GM19463 (cell line): ENCODE measurements around the gene SLCO4C1.
"Not testable (repeated sequence)": the region's sequence is repeated elsewhere in the genome, so short reads cannot be mapped to it uniquely, and the experiment has no call there.

ENCODE experiments used
- ATAC-seq: cut with Tn5 transposase; IDR thresholded peaks from one replicate; pipeline ENCODE4 v1.9.1; 2021; ENCODE audit warnings: mild to moderate bottlenecking, moderate library complexity; ENCODE audit not compliant: unreplicated experiment

SLCO4C1 gene, protein sequence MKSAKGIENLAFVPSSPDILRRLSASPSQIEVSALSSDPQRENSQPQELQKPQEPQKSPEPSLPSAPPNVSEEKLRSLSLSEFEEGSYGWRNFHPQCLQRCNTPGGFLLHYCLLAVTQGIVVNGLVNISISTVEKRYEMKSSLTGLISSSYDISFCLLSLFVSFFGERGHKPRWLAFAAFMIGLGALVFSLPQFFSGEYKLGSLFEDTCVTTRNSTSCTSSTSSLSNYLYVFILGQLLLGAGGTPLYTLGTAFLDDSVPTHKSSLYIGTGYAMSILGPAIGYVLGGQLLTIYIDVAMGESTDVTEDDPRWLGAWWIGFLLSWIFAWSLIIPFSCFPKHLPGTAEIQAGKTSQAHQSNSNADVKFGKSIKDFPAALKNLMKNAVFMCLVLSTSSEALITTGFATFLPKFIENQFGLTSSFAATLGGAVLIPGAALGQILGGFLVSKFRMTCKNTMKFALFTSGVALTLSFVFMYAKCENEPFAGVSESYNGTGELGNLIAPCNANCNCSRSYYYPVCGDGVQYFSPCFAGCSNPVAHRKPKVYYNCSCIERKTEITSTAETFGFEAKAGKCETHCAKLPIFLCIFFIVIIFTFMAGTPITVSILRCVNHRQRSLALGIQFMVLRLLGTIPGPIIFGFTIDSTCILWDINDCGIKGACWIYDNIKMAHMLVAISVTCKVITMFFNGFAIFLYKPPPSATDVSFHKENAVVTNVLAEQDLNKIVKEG

DNA sequence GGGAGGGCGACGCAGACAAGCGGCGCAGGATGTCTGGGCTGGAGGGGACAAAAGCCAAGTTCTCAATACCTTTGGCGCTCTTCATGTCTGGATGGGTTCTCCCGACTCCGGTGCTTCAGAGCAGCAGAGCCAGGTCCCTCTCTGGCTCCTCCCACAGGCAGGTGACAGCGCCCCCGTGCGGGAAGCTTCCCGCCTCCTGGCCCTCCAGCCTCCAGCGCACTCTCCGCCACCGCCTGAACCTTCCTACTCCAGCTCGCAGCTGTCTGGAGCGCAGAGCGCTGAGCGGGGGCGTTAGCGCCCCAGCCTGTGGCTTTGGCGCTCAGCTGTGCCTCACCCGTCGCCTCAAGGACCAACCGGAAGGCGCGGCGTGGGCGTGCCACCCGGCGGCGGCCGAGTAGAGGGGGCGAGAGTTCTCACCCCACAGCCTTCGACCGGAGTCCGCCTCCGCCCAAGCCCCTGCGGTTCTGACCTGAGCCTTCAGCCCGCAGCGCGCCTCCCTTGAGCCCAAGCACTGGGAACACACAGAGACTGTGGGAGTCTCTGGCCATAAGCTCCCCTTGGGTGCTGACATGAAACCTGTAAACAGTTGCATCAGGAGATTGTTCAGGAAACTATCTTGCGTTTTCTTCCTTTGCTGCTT lies at the start of gene SLCO4C1:
TSS of gene SLCO4C1 (minus strand) at position 107 of the 640 bp plus-strand sequence. CDS start at position 85, 22 bp downstream.
- ATAC-seq: peak; percentile 96

DNA sequence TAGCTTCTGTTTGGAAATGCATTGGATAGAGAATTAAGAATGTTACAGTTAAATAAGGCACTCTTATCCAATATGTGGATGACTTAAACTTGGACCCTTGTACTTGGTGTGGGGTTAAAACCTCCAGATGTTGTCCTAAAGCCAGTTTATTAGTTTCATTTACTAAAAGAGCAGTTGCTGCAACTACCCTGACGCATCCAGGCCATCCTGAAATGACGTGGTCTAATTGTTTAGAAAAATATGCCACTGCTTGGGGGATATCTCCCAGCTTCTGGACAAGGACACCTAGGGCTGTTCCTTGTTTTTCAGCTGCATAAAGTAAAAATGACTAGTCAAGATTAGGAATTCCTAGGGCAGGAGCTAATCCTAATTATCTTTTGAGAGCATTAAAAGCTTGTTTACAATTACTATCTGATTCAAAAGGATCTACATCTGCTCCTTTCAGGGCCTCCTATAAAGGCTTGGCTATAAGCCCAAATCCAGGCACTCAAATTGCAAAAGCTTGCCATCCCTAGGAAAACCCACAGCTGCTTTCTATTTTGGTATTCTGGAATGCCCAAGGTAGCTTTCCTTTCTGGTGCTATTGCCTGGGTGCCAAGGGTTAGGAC lies 45.7 kb upstream of the SLCO4C1 start:
- no peak for ATAC-seq

DNA sequence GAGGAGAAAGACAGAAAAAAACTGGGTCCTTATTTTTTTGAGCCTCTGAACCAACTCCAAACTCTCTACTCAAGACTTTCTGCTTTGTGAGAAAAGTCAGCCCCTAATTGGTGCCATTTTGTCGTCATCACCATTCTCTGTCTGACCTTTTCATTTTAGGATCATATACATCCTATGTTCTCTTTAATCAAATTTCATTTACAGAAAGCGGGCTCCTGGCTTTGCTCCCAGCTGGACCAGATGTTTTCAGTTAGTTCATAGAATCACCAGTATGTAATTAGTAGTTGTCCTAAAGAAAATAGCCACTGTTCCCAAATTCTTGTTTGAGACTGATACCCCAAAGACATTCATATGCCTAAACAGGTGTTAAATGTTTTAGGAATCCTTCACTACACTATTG lies 28.6 kb upstream of the SLCO4C1 start:
- no peak for ATAC-seq

DNA sequence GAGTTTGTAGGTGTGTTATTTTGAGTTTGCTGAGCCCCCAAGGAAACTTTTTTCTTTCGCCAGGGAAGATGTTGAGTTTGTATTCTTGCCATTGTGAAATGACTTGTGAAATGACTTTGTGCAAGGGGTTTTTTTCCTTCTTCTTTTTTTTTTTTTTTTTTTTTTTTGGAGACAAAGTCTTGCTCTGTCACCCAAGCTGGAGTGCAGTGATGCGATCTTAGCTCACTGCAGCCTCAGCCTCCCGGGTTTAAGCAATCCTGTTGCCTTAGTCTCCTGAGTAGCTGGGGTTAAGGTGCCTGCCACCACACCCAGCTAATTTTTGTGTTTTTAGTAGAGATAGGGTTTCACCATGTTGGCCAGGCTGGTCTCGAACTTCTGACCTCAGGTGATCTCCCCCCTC lies 22.7 kb upstream of the SLCO4C1 start:
- not testable (repeated sequence) for ATAC-seq

DNA sequence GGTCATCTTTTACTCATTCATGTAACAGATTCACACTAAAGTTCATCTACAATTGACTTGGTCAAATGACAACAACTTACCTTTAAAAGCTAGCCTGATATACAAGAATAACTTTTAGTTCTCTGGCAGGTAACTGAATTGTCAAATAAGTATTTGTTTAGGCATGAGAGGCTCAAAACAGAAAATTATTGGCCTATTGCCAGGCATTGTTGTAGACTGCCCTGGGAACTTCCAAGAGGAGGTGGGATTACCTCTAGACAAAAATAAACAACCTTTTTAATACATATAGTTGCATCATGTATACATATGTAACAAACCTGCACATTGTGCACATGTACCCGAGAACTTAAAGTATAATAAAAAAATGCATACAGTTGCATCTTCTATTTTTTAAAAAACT lies 18.2 kb upstream of the SLCO4C1 start:
- no peak for ATAC-seq

DNA sequence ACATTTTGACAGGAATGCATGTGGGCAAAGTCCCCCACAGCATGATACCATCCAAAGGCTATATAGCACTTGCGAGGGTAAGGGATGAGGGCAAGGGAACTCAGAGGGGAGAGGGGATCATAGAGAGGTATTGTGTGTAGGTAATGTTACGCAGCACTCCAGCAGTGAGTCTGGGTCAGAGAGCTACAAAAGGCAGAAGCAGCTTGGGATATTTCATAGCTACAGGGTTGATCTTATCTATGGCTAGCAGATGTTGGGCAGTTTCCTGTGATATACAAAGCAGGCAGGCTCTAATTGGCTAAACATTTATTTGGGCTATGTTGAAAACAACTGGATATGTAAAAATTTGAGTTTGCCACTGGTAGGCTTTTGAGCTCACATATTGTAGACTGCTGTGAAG lies 17.8 kb upstream of the SLCO4C1 start:
- no peak for ATAC-seq

DNA sequence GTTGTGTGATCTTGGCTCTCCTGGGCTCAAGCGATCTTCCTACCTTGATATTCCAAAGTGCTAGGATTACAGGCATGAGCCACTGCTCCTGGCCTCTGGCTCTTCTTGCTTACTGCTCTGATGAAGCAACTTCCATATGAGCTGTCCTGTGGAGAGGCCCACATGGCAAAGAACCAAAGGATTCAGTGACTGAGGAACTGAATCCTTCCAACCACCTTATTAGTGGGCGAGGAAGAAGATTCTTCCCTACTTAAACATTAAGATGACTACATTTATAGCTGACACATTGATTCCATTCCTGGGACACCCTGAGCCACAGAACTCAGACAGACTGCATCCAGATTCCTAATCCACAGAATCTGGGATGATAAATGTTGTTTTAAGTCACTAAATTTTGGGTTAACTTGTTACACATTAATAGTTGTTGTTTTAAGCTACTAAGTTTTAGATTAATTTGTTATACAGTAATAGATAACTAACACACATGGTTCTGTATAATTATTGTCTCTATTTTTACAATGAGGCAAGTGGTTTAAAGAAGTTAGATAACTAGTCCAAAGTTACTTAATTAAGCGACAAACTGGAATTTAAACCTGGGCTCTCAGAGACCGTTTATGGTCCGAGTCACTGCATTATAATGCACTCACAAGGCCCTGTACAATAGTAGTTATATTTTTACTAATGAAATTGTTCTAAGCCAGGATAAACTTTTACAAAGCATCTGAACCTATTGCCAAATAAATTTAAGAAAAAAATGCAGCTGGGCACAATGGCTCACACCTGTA lies 16.7 kb upstream of the SLCO4C1 start:
- ATAC-seq: no peak

DNA sequence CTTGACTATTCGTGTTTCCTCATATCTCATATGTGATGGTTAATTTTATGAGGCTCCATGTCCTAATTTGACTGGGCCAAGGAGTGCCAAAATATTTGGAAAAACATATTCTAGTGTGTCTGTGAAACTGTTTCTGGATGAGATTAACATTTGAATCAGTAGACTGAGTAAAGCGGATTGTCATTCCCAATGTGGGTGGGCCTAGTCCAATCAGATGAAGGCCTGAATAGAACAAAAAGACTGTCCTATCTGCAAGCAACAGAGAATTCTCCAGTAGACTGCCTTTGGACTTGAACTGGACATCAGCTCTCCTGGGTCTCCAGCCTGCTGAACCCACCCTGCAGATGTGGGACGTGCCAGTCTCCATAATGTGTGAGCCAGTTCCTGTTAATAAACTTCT lies 13.5 kb upstream of the SLCO4C1 start:
- no peak for ATAC-seq

DNA sequence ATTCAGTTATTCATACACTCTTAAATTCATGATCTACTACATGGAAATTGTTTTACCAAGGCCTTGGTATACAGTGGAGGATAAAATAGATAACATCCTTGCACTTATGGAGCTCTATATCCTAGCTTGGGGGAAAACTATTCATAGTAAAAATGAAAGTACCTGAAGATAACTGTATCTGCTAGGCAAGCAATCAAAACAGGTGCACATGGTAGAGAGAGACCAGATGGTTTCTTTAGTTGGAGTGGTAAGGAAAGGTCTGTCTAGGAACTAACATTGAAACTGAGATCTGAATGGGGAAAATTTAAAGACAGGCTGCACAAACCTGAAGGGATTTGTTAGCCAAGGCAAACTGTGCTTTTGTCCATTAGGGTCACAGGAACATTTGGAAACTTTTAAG lies 11.1 kb upstream of the SLCO4C1 start:
- ATAC-seq: peak; percentile 59

DNA sequence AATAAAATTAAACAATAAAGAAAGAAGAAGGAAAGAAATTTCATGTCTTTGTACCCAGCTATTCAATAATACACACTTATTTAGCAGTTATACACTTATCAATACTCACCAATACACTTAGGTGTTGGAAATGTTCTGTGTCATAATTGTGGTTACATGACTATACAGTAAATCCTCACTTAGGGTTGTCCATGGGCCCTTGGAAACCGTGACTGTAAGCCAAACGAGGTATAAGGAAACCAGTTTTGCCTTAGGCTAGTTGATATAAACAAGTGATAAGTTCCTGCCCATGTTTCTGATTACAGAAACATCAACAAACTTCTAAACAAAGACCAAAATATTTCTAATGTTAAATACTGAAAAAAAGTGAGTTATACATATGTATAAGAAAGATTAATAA lies 10.0 kb upstream of the SLCO4C1 start:
- ATAC-seq: no peak

DNA sequence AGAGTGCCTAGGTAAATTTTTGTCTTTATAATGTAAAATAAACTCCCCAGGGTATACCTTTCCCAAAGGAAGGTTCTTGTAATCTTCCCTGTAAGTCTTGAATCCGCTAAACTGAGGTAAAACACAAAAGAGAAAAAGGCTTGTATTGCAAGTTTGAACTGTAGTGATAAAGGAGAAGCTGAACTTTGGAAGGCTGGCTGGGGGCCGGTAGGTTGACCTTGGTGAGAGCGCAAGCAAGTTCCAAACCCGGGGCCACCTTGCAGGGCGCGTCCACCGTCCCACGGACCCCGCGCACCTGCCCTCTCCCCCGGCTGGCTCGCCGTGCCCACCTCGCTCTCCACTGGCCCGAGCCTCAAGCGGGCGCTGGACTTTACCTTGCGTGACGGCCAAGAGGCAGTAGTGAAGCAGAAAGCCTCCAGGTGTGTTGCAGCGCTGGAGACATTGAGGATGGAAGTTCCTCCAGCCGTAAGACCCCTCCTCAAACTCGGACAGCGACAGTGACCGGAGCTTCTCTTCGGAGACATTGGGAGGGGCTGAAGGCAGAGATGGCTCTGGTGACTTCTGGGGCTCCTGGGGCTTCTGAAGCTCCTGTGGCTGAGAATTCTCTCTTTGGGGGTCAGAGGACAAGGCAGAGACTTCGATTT lies 428 bp downstream of the SLCO4C1 start:
- peak; percentile 3 for ATAC-seq

DNA sequence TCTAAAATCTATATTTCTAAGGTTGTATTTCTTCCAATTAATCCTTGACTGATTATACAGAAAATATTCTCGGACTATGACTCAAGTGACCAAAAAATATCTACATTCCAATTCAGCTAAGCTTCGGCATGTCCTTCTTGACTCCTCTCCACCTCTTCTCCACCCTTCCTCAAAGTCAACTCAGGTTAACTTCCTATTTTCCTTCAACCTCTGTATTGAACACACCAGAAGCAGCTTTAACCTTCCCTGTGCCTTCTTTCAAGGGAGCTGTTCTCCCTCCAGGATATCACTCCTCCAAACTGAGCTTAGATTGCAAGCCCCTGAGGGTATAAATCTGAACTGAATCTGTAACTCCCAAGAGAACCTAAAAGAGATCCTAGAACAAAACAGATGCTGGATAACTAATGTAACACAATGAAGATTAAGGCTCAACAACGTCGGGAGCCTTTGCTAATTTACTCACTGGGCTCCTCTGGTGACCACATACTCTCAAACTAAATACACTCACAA lies 1.1 kb downstream of the SLCO4C1 start:
- ATAC-seq: no peak

DNA sequence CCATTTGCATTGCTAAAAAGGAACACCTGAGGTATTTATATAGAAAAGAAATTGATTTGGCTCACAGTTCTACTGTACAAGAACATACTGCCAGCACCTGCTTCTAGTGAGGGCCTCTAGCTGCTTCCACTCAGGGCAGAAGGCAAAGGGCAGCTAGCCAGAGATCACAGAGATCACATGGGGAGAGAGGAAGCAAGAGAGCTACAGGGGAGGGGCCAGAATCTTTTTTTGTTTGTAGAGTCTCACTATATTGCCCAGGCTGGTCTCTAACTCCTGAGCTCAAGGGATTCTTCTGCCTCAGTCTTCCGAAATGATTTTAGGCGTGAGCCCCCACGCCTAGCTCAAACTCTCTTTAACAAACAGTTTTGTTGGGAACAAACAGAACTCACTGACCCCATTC lies 6.1 kb downstream of the SLCO4C1 start:
- ATAC-seq: no peak

DNA sequence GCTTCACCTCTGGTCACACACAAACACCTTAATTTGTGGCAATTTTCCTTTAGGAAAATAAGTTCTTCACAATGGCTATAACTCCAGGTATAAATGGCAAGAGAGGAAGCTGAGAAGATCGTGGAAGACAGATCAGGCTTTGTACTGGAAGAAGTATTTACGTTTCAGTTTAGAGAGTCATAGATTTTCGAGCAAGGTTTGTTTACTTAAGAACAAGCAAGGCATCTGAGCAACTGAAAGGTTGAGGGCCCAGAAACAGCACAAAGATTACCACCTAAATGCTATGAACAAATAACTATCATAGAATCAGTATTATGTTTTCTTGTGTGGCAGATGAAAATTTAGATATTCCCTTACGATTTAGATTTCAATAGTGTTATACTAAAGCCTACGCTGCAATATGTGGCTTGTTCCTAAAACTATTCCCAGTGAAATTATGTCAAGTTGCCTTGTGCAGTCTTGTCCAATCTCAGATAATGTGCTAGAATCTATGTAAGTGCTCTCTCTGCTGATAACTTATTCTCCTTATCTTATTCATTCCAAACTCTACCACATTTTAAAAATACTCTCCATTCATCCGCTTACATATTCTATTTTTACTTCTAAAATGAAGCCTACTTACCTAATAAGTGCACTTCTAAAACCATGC lies 6.7 kb downstream of the SLCO4C1 start:
- ATAC-seq: no peak

DNA sequence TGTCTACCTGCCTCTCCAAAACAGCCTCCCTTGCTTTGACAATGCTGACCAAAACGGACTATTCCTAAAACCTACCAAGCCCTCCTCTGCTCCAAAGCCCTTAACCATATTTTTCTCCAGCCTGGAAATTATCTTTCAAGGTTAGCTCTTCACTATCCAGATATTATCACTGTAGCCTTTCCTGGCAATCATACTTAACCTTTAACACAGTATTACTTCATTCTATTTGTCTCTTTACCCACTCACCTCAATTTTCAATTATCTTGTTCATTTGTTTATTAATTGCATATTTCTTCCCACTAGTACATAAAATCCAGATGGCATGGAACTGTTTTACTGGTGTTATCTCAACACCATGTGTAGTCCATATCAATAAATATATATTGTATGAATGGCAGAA lies 7.5 kb downstream of the SLCO4C1 start:
- ATAC-seq: no peak

DNA sequence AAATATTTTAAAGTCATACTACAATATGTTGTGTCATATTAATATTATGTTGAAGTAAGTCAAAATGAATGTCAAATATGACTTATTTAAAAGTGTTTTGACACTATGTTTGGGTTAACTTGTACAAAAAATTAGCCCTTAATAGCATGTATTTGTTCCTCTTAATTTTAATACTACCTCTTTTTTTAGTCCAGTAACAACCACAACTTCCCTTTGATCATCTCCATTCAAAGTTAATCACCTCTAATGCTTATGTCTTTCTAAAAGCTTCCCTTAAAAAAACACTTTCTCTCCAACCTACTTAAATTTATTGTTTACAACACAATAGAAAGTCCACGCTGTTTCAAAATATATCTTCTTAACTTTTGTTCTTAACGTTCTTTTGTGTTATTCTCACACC lies 9.6 kb downstream of the SLCO4C1 start:
- ATAC-seq: no peak

DNA sequence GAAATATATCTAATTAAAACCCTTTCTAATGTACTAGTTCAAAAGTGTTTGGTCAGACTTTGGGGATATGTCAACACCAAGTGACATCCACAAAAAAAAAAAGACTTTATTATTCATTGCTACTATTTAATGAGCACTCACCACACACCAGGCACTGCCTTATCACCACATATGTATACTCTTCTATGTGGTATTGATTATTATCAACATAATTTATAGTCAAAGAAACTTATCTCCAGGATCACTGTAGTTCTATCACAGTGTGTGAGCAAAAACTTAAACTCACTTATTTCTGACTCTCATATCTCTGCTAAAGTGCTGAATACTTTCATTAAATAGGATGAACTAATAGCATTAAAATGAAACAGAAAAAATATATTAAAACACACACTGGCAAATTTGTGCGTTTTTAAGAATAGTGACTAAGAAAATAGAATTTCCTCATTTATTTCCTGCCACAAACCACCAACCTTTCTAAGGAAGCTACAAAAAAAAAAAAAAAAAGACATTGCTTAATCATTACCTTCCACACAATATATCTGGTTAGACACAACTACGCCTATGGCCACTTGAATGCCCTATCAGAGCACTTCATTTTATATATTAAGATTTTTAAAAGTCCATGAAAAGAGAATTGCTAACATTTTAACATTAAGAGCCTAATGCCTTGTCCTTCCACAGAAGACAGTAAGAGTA lies 12.8 kb downstream of the SLCO4C1 start:
- ATAC-seq: peak; percentile 34

DNA sequence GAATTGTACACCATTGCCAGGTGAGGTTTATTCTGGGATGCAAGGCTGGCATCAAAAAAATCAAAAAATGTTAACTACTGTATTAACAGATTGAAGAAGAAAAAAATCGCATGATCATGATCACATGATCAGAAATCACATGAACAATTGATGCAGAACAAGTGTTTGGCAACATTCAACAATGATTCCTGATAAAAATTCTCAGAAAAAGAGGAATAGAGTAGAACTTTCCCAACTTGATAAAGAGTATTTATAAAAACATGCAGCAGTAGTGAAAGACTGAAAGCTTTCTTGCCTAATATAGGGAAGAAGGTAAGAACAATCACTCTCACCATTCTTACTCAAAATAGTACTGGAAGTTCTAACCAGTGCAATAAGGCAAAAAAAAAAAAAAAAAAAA lies 16.4 kb downstream of the SLCO4C1 start:
- ATAC-seq: no peak

DNA sequence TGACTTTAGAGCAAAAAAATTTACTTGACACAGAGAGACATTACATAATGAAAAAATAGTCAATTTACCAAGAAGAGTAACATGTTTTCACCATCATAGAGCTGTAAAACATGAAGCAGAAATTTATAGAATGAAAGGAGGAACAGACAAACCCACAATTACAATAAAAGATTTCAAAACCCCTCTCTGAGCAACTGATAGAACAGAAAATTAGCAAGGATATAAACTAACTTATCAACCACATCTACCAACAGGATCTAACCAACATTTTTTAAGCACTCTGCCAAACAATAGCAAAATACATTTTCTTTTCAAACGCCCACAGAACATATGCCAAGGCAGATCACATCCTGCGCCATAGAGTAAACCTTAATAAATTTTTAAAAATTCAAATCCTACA lies 17.9 kb downstream of the SLCO4C1 start:
- no peak for ATAC-seq
